Endothelial cell of umbilical vein (primary cell): ENCODE measurements around the gene RDM1. TPM values are rescaled to one million over a fixed set of nuclear protein-coding genes. Genes with fewer than 3 reads are reported as not detected.

ENCODE experiments used
- BruUV-seq: library from RNA; stranded (reverse); fragments of 400-500 nt; replicated peaks from 2 replicates; lab custom pipeline; 2021; lab: Mats Ljungman, UMichigan
- CTCF ChIA-PET: fragments of 300-600, 350-600 bp; sonication (Branson Sonifier 250); formaldehyde crosslinking; loops from one replicate; lab custom pipeline; 2021; ENCODE audit warnings: antibody characterized with exemption, inconsistent platforms; lab: Charles Lee
- POLR2A ChIA-PET: fragments of 300-600, 350-600 bp; sonication (Branson Sonifier 250); formaldehyde crosslinking; loops from one replicate; lab custom pipeline; 2021; ENCODE audit warnings: antibody characterized with exemption, inconsistent platforms; lab: Charles Lee
- DNase-seq: peaks from one replicate; pipeline ENCODE4 v3.0.0-alpha.2; 2011; ENCODE audit warnings: low read depth, low spot score
- FAIRE-seq: peaks from 2 replicates; lab custom pipeline; 2011; peaks lifted over from hg19 to GRCh38; lab: Jason Lieb, UNC
- H2AFZ ChIP-seq: 2 replicates; pipeline ENCODE4 v1.6.0; 2012; ENCODE audit warnings: low read depth, low read length, control low read depth, inconsistent platforms
- H3K27ac ChIP-seq: 2 replicates; pipeline ENCODE4 v1.5.1; 2011; ENCODE audit warnings: low read depth, mild to moderate bottlenecking, control low read depth, low read length, moderate library complexity; ENCODE audit not compliant: insufficient read depth
- H3K27me3 ChIP-seq, 2 experiments: 2 replicates each; pipeline versions ENCODE4 v1.6.0 to v1.6.1; 2011; ENCODE audit warnings: low read length in 2 of 2, mixed read lengths in 1 of 2; ENCODE audit not compliant: control insufficient read depth in 2 of 2, insufficient read depth in 2 of 2
- H3K36me3 ChIP-seq, 2 experiments: 2 replicates in 1 of 2; 3 replicates in 1 of 2; pipeline ENCODE4 v1.5.1; 2011; ENCODE audit warnings: low read length in 2 of 2, mild to moderate bottlenecking in 1 of 2, moderate library complexity in 1 of 2; ENCODE audit not compliant: control insufficient read depth in 2 of 2, insufficient read depth in 2 of 2; ENCODE audit errors: extremely low read depth in 1 of 2
- H3K4me1 ChIP-seq: 3 replicates; pipeline ENCODE4 v1.5.1; 2011; ENCODE audit warnings: mild to moderate bottlenecking, low read length; ENCODE audit not compliant: control insufficient read depth, insufficient read depth; ENCODE audit errors: extremely low read depth
- H3K4me2 ChIP-seq: 2 replicates; pipeline ENCODE4 v1.6.1; 2011; ENCODE audit warnings: low read length, control low read depth, mixed read lengths; ENCODE audit not compliant: insufficient read depth
- H3K4me3 ChIP-seq, 3 experiments: fragments of 200-600 bp in 1 of 3; sonication (generic), shearing (Covaris generic) in 1 of 3; replicated peaks in 1 of 3; 2 replicates each; pipeline ENCODE4 v1.5.1; 2011 to 2016; ENCODE audit warnings: control low read depth in 3 of 3, low read length in 3 of 3, mild to moderate bottlenecking in 2 of 3, inconsistent platforms in 1 of 3, low read depth in 1 of 3, moderate library complexity in 1 of 3; ENCODE audit not compliant: insufficient read depth in 1 of 3
- H3K79me2 ChIP-seq: 2 replicates; pipeline ENCODE4 v1.6.0; 2012; ENCODE audit warnings: low read length, inconsistent platforms; ENCODE audit not compliant: control insufficient read depth, insufficient read depth
- H3K9ac ChIP-seq: replicated peaks from 2 replicates; pipeline ENCODE3; 2011; ENCODE audit warnings: low read length, control low read depth; ENCODE audit not compliant: insufficient read depth; ENCODE audit errors: extremely low read depth
- H3K9me1 ChIP-seq: replicated peaks from 3 replicates; pipeline ENCODE4 v1.6.0; 2011; ENCODE audit warnings: mild to moderate bottlenecking, low read length; ENCODE audit not compliant: control insufficient read depth, insufficient read depth; ENCODE audit errors: extremely low read depth
- H3K9me3 ChIP-seq: replicated peaks from 2 replicates; pipeline ENCODE4 v1.5.1; 2012; ENCODE audit warnings: low read length, inconsistent platforms; ENCODE audit not compliant: control insufficient read depth, insufficient read depth
- H4K20me1 ChIP-seq: replicated peaks from 2 replicates; pipeline ENCODE3; 2011; ENCODE audit warnings: mild to moderate bottlenecking, low read length; ENCODE audit not compliant: control insufficient read depth, insufficient read depth; ENCODE audit errors: extremely low read depth
- CTCF ChIP-seq, 2 donors: IDR thresholded peaks; 1 replicate in 1 of 2; 2 replicates in 1 of 2; pipeline ENCODE4 v1.5.1; 2011; ENCODE audit warnings: low read length in 2 of 2, mild to moderate bottlenecking in 2 of 2, moderate library complexity in 2 of 2, control low read depth in 1 of 2, inconsistent platforms in 1 of 2, low read depth in 1 of 2; ENCODE audit not compliant: insufficient read depth in 1 of 2; ENCODE audit errors: extremely low read depth in 1 of 2
- EZH2 ChIP-seq: IDR thresholded peaks from 2 replicates; pipeline ENCODE4 v1.6.1; 2012; ENCODE audit warnings: borderline replicate concordance, low read depth, mild to moderate bottlenecking, moderate library complexity, low read length, inconsistent platforms; ENCODE audit not compliant: severe bottlenecking
- FOS ChIP-seq: IDR thresholded peaks from 2 replicates; pipeline ENCODE4 v1.6.1; 2011; ENCODE audit warnings: mild to moderate bottlenecking, low read length, moderate library complexity, borderline replicate concordance; ENCODE audit not compliant: insufficient read depth
- GATA2 ChIP-seq: IDR thresholded peaks from 2 replicates; pipeline ENCODE4 v1.7.0; 2011; ENCODE audit warnings: low read depth, mild to moderate bottlenecking, moderate library complexity, mixed read lengths, low read length; ENCODE audit not compliant: insufficient read length, insufficient read depth
- JUN ChIP-seq: IDR thresholded peaks from 2 replicates; pipeline ENCODE4 v1.6.1; 2011; ENCODE audit warnings: borderline replicate concordance, low read depth; ENCODE audit not compliant: insufficient read length, insufficient read depth
- MAX ChIP-seq: IDR thresholded peaks from 2 replicates; pipeline ENCODE4 v1.6.1; 2011; ENCODE audit not compliant: insufficient read depth, insufficient read length
- MYC ChIP-seq: IDR thresholded peaks from one replicate; pipeline ENCODE4 v1.6.1; 2011; ENCODE audit warnings: mild to moderate bottlenecking, low read depth, low read length
- POLR2A ChIP-seq: IDR thresholded peaks from 2 replicates; pipeline ENCODE4 v1.6.1; 2012; ENCODE audit warnings: low read depth, mild to moderate bottlenecking, control low read depth, low read length
- POLR2AphosphoS5 ChIP-seq: IDR thresholded peaks from 2 replicates; pipeline ENCODE4 v1.6.1; 2012; ENCODE audit warnings: low read depth, mild to moderate bottlenecking, control low read depth, low read length, moderate library complexity; ENCODE audit not compliant: insufficient read depth
- dilution Hi-C: fragments of 300-500 bp; cut with MboI; formaldehyde crosslinking; loops from one replicate; pipeline ENCODE4 v1.15.0; 2019; ENCODE audit warnings: low sequenced_read_pairs; ENCODE audit not compliant: extremely low pct_ligation_motif_present
- intact Hi-C: fragments of 100-400 bp; cut with micrococcal nuclease; formaldehyde crosslinking; loops from one replicate; pipeline ENCODE4 v1.10.0; 2022
- polyA plus RNA-seq, 4 experiments: library from polyadenylated mRNA; depleted of rRNA in 3 of 4; stranded (reverse) in 3 of 4; unstranded in 1 of 4; fragments of >200 nt; gene quantifications; 2 replicates each; pipeline versions ENCODE4 v1.2.1 to v1.2.3, GENCODE V29; 2011 to 2012; ENCODE audit warnings: missing spikeins in 1 of 4
- total RNA-seq: library from RNA; stranded (reverse); gene quantifications from 2 replicates; pipeline ENCODE4 v1.2.3, GENCODE V29; 2021

RDM1 gene
- total and polyA plus RNA-seq, 2 donors (not counting 3 experiments of a cell fraction or from before 2014, with no cell fraction given), result 0.12 to 0.46 TPM

GRCh38 chr17:35892091-35893035, 38.2 kb downstream of the RDM1 start:
- Histone ChIP-seq H4K20me1 (no peaks in the 10 kb centered on the region), H3K9ac (no peak overlapping the region), H3K4me1 (no peaks in the 10 kb centered on the region), H3K79me2 (no peaks in the 10 kb centered on the region), H3K9me3 (no peaks in the 10 kb centered on the region), H2AFZ (no peak overlapping the region), H3K4me3 (no peak overlapping the region), H3K9me1 (no peaks in the 10 kb centered on the region), H3K27me3 (no peaks in the 10 kb centered on the region), H3K4me2 (no peak overlapping the region), H3K27ac (no peak overlapping the region), H3K36me3 (no peaks in the 10 kb centered on the region)
- ChIA-PET POLR2A (no interaction called here), CTCF (no interaction called here)
- FAIRE-seq (no peak), DNase-seq (no peak)
- intact Hi-C loops (no loop called here), dilution Hi-C loops (no loop called here)
- no peak for TF ChIP-seq EZH2
- BruUV-seq, result no TSS peak

GRCh38 chr17:35891269-35891668, 39.3 kb downstream of the RDM1 start:
- POLR2A ChIA-PET, result no interaction called here
- DNase-seq (no peak), FAIRE-seq (no peak)
- no peaks in the 10 kb centered on the region for H3K27me3 ChIP-seq
- TF ChIP-seq CTCF (IDR thresholded peaks at IDR 0.05; ENCODE audit: extremely low read depth in 1 of 2, insufficient read depth in 1 of 2, low read depth in 1 of 2, low read length in 2 of 2), result no peak
- no peak for TF ChIP-seq POLR2AphosphoS5
- no peak for TF ChIP-seq JUN
- TF ChIP-seq GATA2, result no peak
- TF ChIP-seq POLR2A, result no peak
- TF ChIP-seq EZH2, result no peak
- TF ChIP-seq MYC, result no peak
- TF ChIP-seq FOS, result no peak
- no peak for TF ChIP-seq MAX
- no peak overlapping the region for H3K9ac ChIP-seq
- no peaks in the 10 kb centered on the region for H3K79me2 ChIP-seq
- no peak overlapping the region for H3K4me3 ChIP-seq
- H2AFZ ChIP-seq, result no peak overlapping the region
- H3K36me3 ChIP-seq, result no peaks in the 10 kb centered on the region
- BruUV-seq, result no TSS peak
- H3K27ac ChIP-seq, result no peak overlapping the region
- no peak overlapping the region for H3K4me2 ChIP-seq
- dilution Hi-C loops (no loop called here), intact Hi-C loops (no loop called here)
- CTCF ChIA-PET, result no interaction called here
- no peaks in the 10 kb centered on the region for H3K9me3 ChIP-seq
- H4K20me1 ChIP-seq, result no peaks in the 10 kb centered on the region
- H3K9me1 ChIP-seq, result no peaks in the 10 kb centered on the region
- no peaks in the 10 kb centered on the region for H3K4me1 ChIP-seq
